Spleen (tissue), 11 donors: ENCODE measurements around the gene SMAD7. TPM values are rescaled to one million over a fixed set of nuclear protein-coding genes. Genes with fewer than 3 reads are reported as not detected.
A peak's percentile ranks its signal among the peaks of the same experiment; 100 is the strongest.

Experiments
- DNase-seq: peaks from one replicate; pipeline ENCODE4 v3.0.0-alpha.2; 2020
- H3K27ac ChIP-seq, 8 donors: fragments of 200-600 bp; sonication (generic) in 7 of 8; 1 replicate in 4 of 8; 2 replicates in 4 of 8; pipeline versions ENCODE4 v1.5.0 to v1.8.0; 2016 to 2021; ENCODE audit warnings: inconsistent platforms in 4 of 8, mild to moderate bottlenecking in 4 of 8, moderate library complexity in 1 of 8
- H3K27me3 ChIP-seq, 7 donors: fragments of 200-600 bp; sonication (generic) in 6 of 7; replicated peaks in 1 of 7; 1 replicate in 4 of 7; 2 replicates in 3 of 7; pipeline versions ENCODE4 v1.5.0 to v1.8.0; 2016 to 2021; ENCODE audit warnings: inconsistent platforms in 3 of 7, mild to moderate bottlenecking in 1 of 7
- H3K36me3 ChIP-seq, 6 donors: fragments of 200-600 bp; sonication (generic) in 5 of 6; 1 replicate in 4 of 6; 2 replicates in 2 of 6; pipeline versions ENCODE4 v1.5.0 to v1.8.0; 2016 to 2021; ENCODE audit warnings: inconsistent platforms in 2 of 6
- H3K4me1 ChIP-seq, 6 donors: fragments of 200-600 bp; sonication (generic) in 5 of 6; 1 replicate in 3 of 6; 2 replicates in 3 of 6; pipeline versions ENCODE4 v1.5.0 to v1.8.0; 2016 to 2021; ENCODE audit warnings: inconsistent platforms in 3 of 6
- H3K4me3 ChIP-seq, 8 donors: fragments of 200-600 bp; sonication (generic) in 7 of 8; 1 replicate in 4 of 8; 2 replicates in 4 of 8; pipeline versions ENCODE4 v1.5.0 to v1.8.0; 2016 to 2021; ENCODE audit warnings: inconsistent platforms in 4 of 8, mild to moderate bottlenecking in 4 of 8, moderate library complexity in 2 of 8
- H3K9me3 ChIP-seq, 8 donors: fragments of 200-600 bp; sonication (generic) in 7 of 8; 1 replicate in 4 of 8; 2 replicates in 4 of 8; pipeline versions ENCODE4 v1.5.0 to v1.8.0; 2016 to 2021; ENCODE audit warnings: inconsistent platforms in 4 of 8
- CTCF ChIP-seq, 11 experiments: fragments of 200-600 bp in 7 of 11; fragments of 450-650 bp in 4 of 11; sonication (generic) in 4 of 11; IDR thresholded peaks in 8 of 11; conservative IDR thresholded peaks in 3 of 11; 1 replicate in 7 of 11; 2 replicates in 4 of 11; pipeline versions ENCODE4 v1.4.0 to v1.8.0; 2016 to 2021; ENCODE audit warnings: antibody characterized with exemption in 11 of 11, inconsistent platforms in 4 of 11, mild to moderate bottlenecking in 1 of 11
- POLR2A ChIP-seq, 3 donors: fragments of 450-650 bp; IDR thresholded peaks; one replicate each; pipeline ENCODE4 v1.5.1; 2017; ENCODE audit warnings: antibody characterized with exemption in 3 of 3, mild to moderate bottlenecking in 1 of 3
- POLR2AphosphoS5 ChIP-seq, 3 donors: sonication (generic); formaldehyde crosslinking; IDR thresholded peaks; one replicate each; pipeline ENCODE4 v1.5.1; 2017; ENCODE audit warnings: antibody characterized with exemption in 3 of 3
- WGBS, 5 donors: extraction: QIAGEN DNeasy Blood & Tissue Kit in 3 of 5; methylation state at CpG; one replicate each; pipeline versions ENCODE4 v1.1.5 to v1.1.7; 2013 to 2018; 5-methylcytosine and 5-hydroxymethylcytosine counted together
- intact Hi-C: fragments of 100-400 bp; cut with DNase I; formaldehyde crosslinking; loops from one replicate; pipeline ENCODE4 v1.15.0; 2023; ENCODE audit warnings: low total_unique reads
- polyA plus RNA-seq, 3 donors: library from polyadenylated mRNA; stranded (reverse); fragments of 200-250 nt; gene quantifications; one replicate each; pipeline ENCODE4 v1.2.1, GENCODE V29; 2013
- total RNA-seq, 7 donors: library from RNA; depleted of rRNA in 3 of 7; stranded (reverse); fragments of >200 nt in 3 of 7; fragmentation: NEBNext Ultra II Directional in 4 of 7; extraction: Animal tissue kit (Norgen Biotek cat#: 25700) in 4 of 7; gene quantifications; one replicate each; pipeline versions ENCODE4 v1.1.0 to v1.2.1, GENCODE V29; 2016 to 2021
- donor health status: healthy with polysubstance abuse.
- donor health status: DM: no; HTN: no; CAD: no; lungs with moderate emphysema.
- donor health status: DM: no; HTN: no; CAD: no.
- donor health status: Bipolar disorder and iron deficiency.
- donor health status: healthy.
- donor health status: DM: no; HTN: no; CAD: no.
- donor health status: DM: yes; HTN: yes; CAD: no.

The SMAD7 gene
- total and polyA plus RNA-seq, 10 donors = 2.5 to 21.2 (median 15.2) TPM

GRCh38 chr18:48875314-48875941, 75.3 kb downstream of the SMAD7 start:
- Histone ChIP-seq H3K9me3 (no peaks in the 10 kb centered on the region), H3K27me3 (no peaks in the 10 kb centered on the region), H3K36me3 (no peaks in the 10 kb centered on the region), H3K27ac (no peak overlapping the region), H3K4me3 (no peak overlapping the region), H3K4me1 (peaks cover 0 to 17% (median 6%) of the 10 kb centered on the region in 6 donors)
- 85 to 91% (median 89%) methylated on average over 16 to 18 of the region's 18 CpGs for WGBS, 5 donors
- TF ChIP-seq POLR2A (IDR thresholded peaks at IDR 0.05) (no peak), POLR2AphosphoS5 (IDR thresholded peaks at IDR 0.05) (no peak), CTCF (IDR thresholded peaks at IDR 0.05 in 8 of 11, conservative IDR thresholded peaks at IDR 0.05 in 3 of 11) (no peak)
- intact Hi-C loops = no loop called here
- DNase-seq = peak; percentile 55

GRCh38 chr18:48874701-48875162, 76.0 kb downstream of the SMAD7 start:
- Histone ChIP-seq H3K4me1 (peaks cover 0 to 17% (median 6%) of the 10 kb centered on the region in 6 donors), H3K4me3 (no peak overlapping the region), H3K36me3 (no peaks in the 10 kb centered on the region), H3K27me3 (no peaks in the 10 kb centered on the region), H3K27ac (no peak overlapping the region), H3K9me3 (no peaks in the 10 kb centered on the region)
- DNase-seq = peak; percentile 63
- TF ChIP-seq POLR2AphosphoS5 (IDR thresholded peaks at IDR 0.05) = no peak
- no peak for TF ChIP-seq POLR2A (IDR thresholded peaks at IDR 0.05)
- 90 to 94% (median 93%) methylated on average over 15 of the region's 15 CpGs for WGBS, 5 donors
- intact Hi-C loops = no loop called here

GRCh38 chr18:48874233-48874632, 76.5 kb downstream of the SMAD7 start:
- intact Hi-C loops = no loop called here
- Histone ChIP-seq H3K27ac (no peak overlapping the region), H3K4me1 (peaks cover 0 to 22% (median 8%) of the 10 kb centered on the region in 6 donors), H3K27me3 (no peaks in the 10 kb centered on the region), H3K4me3 (no peak overlapping the region), H3K9me3 (no peaks in the 10 kb centered on the region), H3K36me3 (no peaks in the 10 kb centered on the region)
- 81 to 99% (median 91%) methylated on average over 5 of the region's 5 CpGs for WGBS, 5 donors
- no peak for TF ChIP-seq CTCF (IDR thresholded peaks at IDR 0.05 in 8 of 11, conservative IDR thresholded peaks at IDR 0.05 in 3 of 11)
- TF ChIP-seq POLR2AphosphoS5 (IDR thresholded peaks at IDR 0.05) = no peak
- no peak for TF ChIP-seq POLR2A (IDR thresholded peaks at IDR 0.05)
- DNase-seq = peak; percentile 45

GRCh38 chr18:48872234-48873145, 78.3 kb downstream of the SMAD7 start:
- H3K4me1 ChIP-seq = peaks cover 0 to 27% (median 17%) of the 10 kb centered on the region in 6 donors
- H3K9me3 ChIP-seq = no peaks in the 10 kb centered on the region
- 82 to 89% (median 84%) methylated on average over 20 of the region's 20 CpGs for WGBS, 5 donors
- no peak overlapping the region for H3K4me3 ChIP-seq
- intact Hi-C loops = no loop called here
- H3K27me3 ChIP-seq = no peaks in the 10 kb centered on the region
- no peak for DNase-seq
- H3K27ac ChIP-seq = no peak overlapping the region
- no peaks in the 10 kb centered on the region for H3K36me3 ChIP-seq
- TF ChIP-seq POLR2A (IDR thresholded peaks at IDR 0.05) (no peak), POLR2AphosphoS5 (IDR thresholded peaks at IDR 0.05) (no peak), CTCF (IDR thresholded peaks at IDR 0.05 in 8 of 11, conservative IDR thresholded peaks at IDR 0.05 in 3 of 11) (no peak)
